Measurements from ENCODE around the gene PRRC2B. TPM values are rescaled to one million over a fixed set of nuclear protein-coding genes. Genes with fewer than 3 reads are reported as not detected.

Gene PRRC2B
- total RNA-seq, 1 donor from 2014 or later = 128 TPM

DNA sequence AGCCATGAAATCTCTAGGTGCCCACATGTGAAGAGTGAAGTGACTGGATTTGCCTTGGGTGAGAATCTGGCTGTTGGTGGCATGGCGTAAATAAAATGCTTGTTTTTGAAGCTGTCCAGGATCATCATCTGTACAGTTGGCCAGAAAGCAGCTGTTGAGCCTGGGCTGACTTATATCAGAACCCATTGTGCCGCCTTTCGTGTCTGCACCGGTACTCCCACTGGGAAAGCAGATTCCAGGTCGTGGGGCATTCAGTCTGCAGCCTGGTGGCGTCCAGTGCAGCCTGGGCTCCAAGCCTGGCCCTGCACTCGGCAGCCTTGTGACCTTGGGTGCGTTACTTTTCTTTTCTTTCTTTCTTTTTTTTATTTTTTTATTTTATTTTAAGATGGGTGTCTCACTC lies 27.8 kb downstream of the PRRC2B start:
- Mint-ChIP-seq H3K9me3 (no peaks in the 10 kb centered on the region), H3K36me3 (ENCODE audit: low read depth) (peaks cover 23% of the 10 kb centered on the region), H3K27ac (no peak overlapping the region), H3K4me3 (no peak overlapping the region), H3K4me1 (peaks cover 59% of the 10 kb centered on the region), H3K27me3 (no peaks in the 10 kb centered on the region)
- intact Hi-C loops (cut with micrococcal nuclease) = loop anchor here (2.0 kb wide), 1 partner anchor 15 kb away; no protein-coding TSS in a partner anchor
- no peak for DNase-seq

- H3K36me3 Mint-ChIP-seq (ENCODE audit: low read depth) = peaks cover 27% of the 10 kb centered on the region
Observed at GRCh38 chr9:131422241-131422792, 28.4 kb downstream of the PRRC2B start.

DNA sequence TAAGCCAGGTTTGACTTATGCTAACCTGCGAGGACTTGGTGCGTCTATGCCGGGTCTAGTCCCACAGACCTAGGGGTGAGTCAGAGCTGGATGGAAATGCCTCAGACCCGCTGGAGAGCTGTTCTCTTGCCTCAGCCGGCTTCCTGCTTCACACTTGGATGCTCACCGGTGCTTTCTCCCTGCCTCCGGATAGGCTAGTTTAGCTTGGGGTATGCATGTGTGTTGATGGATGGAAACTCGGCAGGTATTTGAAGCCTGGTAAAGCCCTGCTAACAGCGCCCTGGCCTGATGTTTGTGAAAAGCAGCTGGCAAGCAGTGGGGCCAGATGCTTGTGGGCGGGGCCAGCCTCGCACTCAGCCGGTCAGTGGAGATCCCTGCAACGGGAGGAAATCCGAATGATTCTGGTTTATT lies 29.3 kb downstream of the PRRC2B start:
- intact Hi-C loops (cut with micrococcal nuclease) = no loop called here

More at GRCh38 chr9:131422241-131422792, 28.4 kb downstream of the PRRC2B start:
- intact Hi-C loops (cut with micrococcal nuclease) = no loop called here
- Mint-ChIP-seq H3K27ac (peak overlapping the region; percentile 71), H3K9me3 (no peaks in the 10 kb centered on the region), H3K4me1 (peaks cover 53% of the 10 kb centered on the region), H3K27me3 (no peaks in the 10 kb centered on the region), H3K4me3 (no peak overlapping the region)
- no peak for DNase-seq

GRCh38 chr9:131426545-131426944 lies 32.7 kb downstream of the PRRC2B start:
- intact Hi-C loops (cut with micrococcal nuclease) = no loop called here
- H3K27ac Mint-ChIP-seq = peak overlapping the region; percentile 15
- peaks cover 33% of the 10 kb centered on the region for H3K4me1 Mint-ChIP-seq
- DNase-seq = no peak
- H3K4me3 Mint-ChIP-seq = no peak overlapping the region
- no peaks in the 10 kb centered on the region for H3K27me3 Mint-ChIP-seq
- no peaks in the 10 kb centered on the region for H3K9me3 Mint-ChIP-seq
- H3K36me3 Mint-ChIP-seq (ENCODE audit: low read depth) = peaks cover 28% of the 10 kb centered on the region

More for the DNA sequence above, 29.3 kb downstream of the PRRC2B start:
- Mint-ChIP-seq H3K27ac (peak overlapping the region; percentile 30), H3K36me3 (ENCODE audit: low read depth) (peaks cover 22% of the 10 kb centered on the region), H3K4me3 (no peak overlapping the region), H3K27me3 (no peaks in the 10 kb centered on the region), H3K9me3 (no peaks in the 10 kb centered on the region), H3K4me1 (peaks cover 45% of the 10 kb centered on the region)
- DNase-seq = peak; percentile 63

- no peak for DNase-seq
- Mint-ChIP-seq H3K4me1 (peaks cover 18% of the 10 kb centered on the region), H3K9me3 (no peaks in the 10 kb centered on the region), H3K36me3 (ENCODE audit: low read depth) (peaks cover 43% of the 10 kb centered on the region), H3K4me3 (no peak overlapping the region), H3K27me3 (no peaks in the 10 kb centered on the region), H3K27ac (peak overlapping the region; percentile 64)
- intact Hi-C loops (cut with micrococcal nuclease) = no loop called here
Observed at GRCh38 chr9:131429121-131430012, 35.5 kb downstream of the PRRC2B start.

DNA sequence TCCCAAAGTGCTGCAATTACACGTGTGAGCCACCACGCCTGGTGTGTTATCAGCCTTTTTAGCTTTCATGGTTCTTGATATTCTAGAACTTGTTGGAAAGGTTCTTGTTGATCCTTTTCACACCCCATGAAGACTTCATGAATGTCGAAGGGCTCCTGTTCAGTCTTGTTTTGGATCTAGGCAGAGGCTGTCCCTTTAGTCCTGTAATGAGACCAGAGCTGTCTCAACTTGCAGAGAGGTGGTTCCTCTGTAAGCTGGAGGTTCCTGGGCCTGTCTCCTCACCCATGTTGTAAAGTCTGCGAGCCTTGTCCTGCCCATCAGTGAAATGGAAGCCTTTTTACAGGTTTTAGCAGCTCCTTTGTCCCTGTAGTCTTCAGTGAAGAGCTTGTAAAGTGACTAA lies 38.2 kb downstream of the PRRC2B start:
- Mint-ChIP-seq H3K27ac (peak overlapping the region; percentile 64), H3K27me3 (no peaks in the 10 kb centered on the region), H3K4me1 (peaks cover 15% of the 10 kb centered on the region), H3K9me3 (no peaks in the 10 kb centered on the region), H3K4me3 (no peak overlapping the region), H3K36me3 (ENCODE audit: low read depth) (peaks cover 47% of the 10 kb centered on the region)
- intact Hi-C loops (cut with micrococcal nuclease) = no loop called here
- DNase-seq = no peak

DNA sequence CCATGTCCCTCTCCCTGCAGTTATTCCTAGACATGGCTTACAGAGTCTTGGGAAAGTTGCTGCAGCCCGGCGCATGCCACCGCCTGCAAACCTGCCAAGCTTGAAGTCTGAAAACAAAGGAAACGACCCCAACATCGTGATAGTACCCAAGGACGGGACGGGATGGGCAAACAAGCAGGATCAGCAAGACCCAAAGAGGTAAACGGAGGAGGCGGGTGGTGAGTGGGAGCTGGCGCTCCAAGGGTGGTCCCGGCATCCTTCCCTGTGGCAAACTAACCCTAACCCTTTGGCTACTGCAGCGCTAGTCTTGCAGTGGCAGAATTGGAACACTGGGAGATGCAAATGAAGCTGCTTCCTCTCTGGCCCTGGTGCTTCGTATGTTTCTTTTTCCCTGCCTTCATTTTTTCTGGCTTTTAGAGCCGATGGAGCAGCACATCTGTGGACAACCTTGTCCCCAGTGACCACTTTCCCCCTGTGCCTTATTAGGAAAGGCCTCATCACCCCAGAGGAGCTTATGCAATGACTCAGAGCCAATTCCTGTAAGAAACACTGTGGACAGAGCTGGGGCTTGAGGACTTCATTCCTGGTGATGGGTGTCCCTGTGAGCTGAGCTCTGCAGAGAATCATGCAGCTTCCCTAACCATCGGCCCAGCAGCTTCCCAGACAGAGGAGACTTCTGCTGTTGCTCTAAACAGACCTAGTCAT lies 38.9 kb downstream of the PRRC2B start:
- no peak for DNase-seq
- no peak overlapping the region for H3K4me3 Mint-ChIP-seq
- H3K4me1 Mint-ChIP-seq = peaks cover 15% of the 10 kb centered on the region
- intact Hi-C loops (cut with micrococcal nuclease) = no loop called here
- H3K9me3 Mint-ChIP-seq = no peaks in the 10 kb centered on the region
- peak overlapping the region; percentile 64 for H3K27ac Mint-ChIP-seq
- H3K36me3 Mint-ChIP-seq (ENCODE audit: low read depth) = peaks cover 52% of the 10 kb centered on the region
- no peaks in the 10 kb centered on the region for H3K27me3 Mint-ChIP-seq

- no peak for DNase-seq
- Mint-ChIP-seq H3K4me3 (no peak overlapping the region), H3K4me1 (peaks cover 15% of the 10 kb centered on the region), H3K36me3 (ENCODE audit: low read depth) (peaks cover 56% of the 10 kb centered on the region), H3K27ac (no peak overlapping the region), H3K9me3 (no peaks in the 10 kb centered on the region), H3K27me3 (no peaks in the 10 kb centered on the region)
- intact Hi-C loops (cut with micrococcal nuclease) = no loop called here
Observed at GRCh38 chr9:131433302-131433854, 39.5 kb downstream of the PRRC2B start.

GRCh38 chr9:131434673-131435072 lies 40.8 kb downstream of the PRRC2B start:
- no peak for DNase-seq
- H3K27ac Mint-ChIP-seq = no peak overlapping the region
- H3K27me3 Mint-ChIP-seq = no peaks in the 10 kb centered on the region
- peaks cover 66% of the 10 kb centered on the region for H3K36me3 Mint-ChIP-seq (ENCODE audit: low read depth)
- no peak overlapping the region for H3K4me3 Mint-ChIP-seq
- no peaks in the 10 kb centered on the region for H3K9me3 Mint-ChIP-seq
- intact Hi-C loops (cut with micrococcal nuclease) = no loop called here
- peaks cover 17% of the 10 kb centered on the region for H3K4me1 Mint-ChIP-seq

- H3K27me3 Mint-ChIP-seq = no peaks in the 10 kb centered on the region
- DNase-seq = no peak
- H3K9me3 Mint-ChIP-seq = no peaks in the 10 kb centered on the region
- peaks cover 14% of the 10 kb centered on the region for H3K4me1 Mint-ChIP-seq
- H3K27ac Mint-ChIP-seq = no peak overlapping the region
- intact Hi-C loops (cut with micrococcal nuclease) = no loop called here
- no peak overlapping the region for H3K4me3 Mint-ChIP-seq
- peaks cover 70% of the 10 kb centered on the region for H3K36me3 Mint-ChIP-seq (ENCODE audit: low read depth)
Observed at GRCh38 chr9:131436376-131436775, 42.5 kb downstream of the PRRC2B start.

DNA sequence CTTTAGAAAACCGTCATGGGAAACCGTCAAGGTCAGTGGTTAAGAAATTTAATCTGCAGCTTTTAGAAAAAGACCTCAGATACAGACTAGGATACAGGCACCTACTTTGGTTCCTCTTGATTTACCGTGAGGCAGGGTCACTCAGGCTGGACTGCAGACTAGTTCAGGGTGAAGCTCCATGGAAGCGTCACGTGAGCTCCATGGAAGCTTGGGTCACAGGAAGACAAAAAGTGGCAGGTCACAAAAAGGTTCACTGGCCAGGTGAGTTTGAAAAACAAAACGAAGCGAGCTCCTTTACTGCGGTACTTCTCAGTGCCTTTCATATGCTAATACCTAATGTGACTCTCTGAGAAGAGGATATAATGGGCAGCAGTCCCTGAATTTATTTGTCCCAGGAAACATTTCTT lies 43.0 kb downstream of the PRRC2B start:
- no peak for DNase-seq
- intact Hi-C loops (cut with micrococcal nuclease) = no loop called here
- no peak overlapping the region for H3K27ac Mint-ChIP-seq
- no peaks in the 10 kb centered on the region for H3K9me3 Mint-ChIP-seq
- peaks cover 72% of the 10 kb centered on the region for H3K36me3 Mint-ChIP-seq (ENCODE audit: low read depth)
- H3K27me3 Mint-ChIP-seq = no peaks in the 10 kb centered on the region
- H3K4me1 Mint-ChIP-seq = peaks cover 14% of the 10 kb centered on the region
- H3K4me3 Mint-ChIP-seq = no peak overlapping the region

DNA sequence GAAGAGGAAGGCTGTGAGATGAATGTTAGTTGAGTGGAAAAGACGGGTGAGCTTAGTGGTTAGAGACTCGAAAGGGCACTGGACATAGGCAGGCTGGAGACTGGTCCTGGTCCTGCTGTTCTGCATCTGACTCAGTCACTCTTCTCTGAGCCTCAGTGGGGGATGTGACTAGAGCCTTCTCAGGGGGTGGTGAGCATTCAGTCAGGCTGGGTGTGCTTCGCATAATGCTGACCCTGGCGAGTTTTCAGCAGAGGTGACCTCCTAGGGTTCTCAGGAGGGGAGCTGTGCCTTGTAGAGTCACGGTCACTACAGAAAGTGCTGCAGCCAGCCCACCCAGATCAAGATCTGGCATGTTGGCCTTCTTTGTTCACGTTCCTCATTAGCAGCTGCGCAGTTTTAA lies 44.3 kb downstream of the PRRC2B start:
- no peak overlapping the region for H3K4me3 Mint-ChIP-seq
- no peaks in the 10 kb centered on the region for H3K27me3 Mint-ChIP-seq
- no peak for DNase-seq
- H3K9me3 Mint-ChIP-seq = no peaks in the 10 kb centered on the region
- peaks cover 71% of the 10 kb centered on the region for H3K36me3 Mint-ChIP-seq (ENCODE audit: low read depth)
- H3K27ac Mint-ChIP-seq = no peak overlapping the region
- intact Hi-C loops (cut with micrococcal nuclease) = no loop called here
- peaks cover 14% of the 10 kb centered on the region for H3K4me1 Mint-ChIP-seq

DNA sequence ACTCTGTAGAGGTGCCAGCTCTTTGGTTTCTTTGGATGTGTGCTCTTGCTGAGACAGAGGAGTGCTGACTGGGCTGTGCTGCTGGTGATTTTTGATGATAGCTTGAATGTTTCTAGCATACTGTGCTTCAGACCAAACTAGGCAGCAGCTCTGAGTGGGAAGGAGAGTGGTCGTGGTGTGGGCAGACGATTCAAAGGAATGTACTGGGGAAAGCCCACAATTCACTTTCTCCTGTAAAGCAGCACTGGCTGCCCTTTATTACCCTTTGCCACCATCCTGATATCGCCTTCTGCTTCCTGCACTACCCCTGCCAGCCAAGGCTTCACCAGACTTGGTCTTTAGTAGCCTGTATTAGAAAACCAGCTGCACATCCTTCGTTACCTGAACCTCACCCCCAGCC lies 45.3 kb downstream of the PRRC2B start:
- Mint-ChIP-seq H3K27me3 (no peaks in the 10 kb centered on the region), H3K27ac (peak overlapping the region; percentile 57), H3K4me1 (peaks cover 14% of the 10 kb centered on the region), H3K9me3 (no peaks in the 10 kb centered on the region), H3K4me3 (no peak overlapping the region), H3K36me3 (ENCODE audit: low read depth) (peaks cover 67% of the 10 kb centered on the region)
- DNase-seq = no peak
- intact Hi-C loops (cut with micrococcal nuclease) = no loop called here

DNA sequence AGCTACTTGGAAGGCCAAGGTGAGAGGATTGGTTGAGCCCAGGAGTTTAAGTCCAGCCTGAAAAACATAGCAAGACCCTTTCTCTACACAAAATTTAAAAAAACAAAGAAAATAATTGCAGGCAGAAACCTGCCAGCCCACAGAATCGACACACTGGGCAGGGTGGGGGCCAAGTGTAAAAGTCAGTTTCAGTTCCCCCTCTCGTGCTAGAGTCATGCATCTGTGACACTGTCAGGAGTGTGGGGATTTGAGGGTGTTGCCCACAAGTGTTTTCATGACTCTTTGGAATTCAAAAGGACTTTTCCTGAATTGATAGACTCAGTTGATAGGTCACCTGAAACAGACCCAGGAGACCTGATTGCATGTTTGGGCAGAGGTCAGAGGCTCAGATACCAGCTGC lies 47.6 kb downstream of the PRRC2B start:
- H3K9me3 Mint-ChIP-seq = no peaks in the 10 kb centered on the region
- no peaks in the 10 kb centered on the region for H3K27me3 Mint-ChIP-seq
- no peak overlapping the region for H3K4me3 Mint-ChIP-seq
- H3K36me3 Mint-ChIP-seq (ENCODE audit: low read depth) = peaks cover 73% of the 10 kb centered on the region
- intact Hi-C loops (cut with micrococcal nuclease) = loop anchor here (10.0 kb wide), 1 partner anchor 47 kb away; the partner anchor contains the start of gene PRRC2B
- no peak for DNase-seq
- H3K27ac Mint-ChIP-seq = peak overlapping the region; percentile 53
- H3K4me1 Mint-ChIP-seq = peaks cover 14% of the 10 kb centered on the region

Data from activated CD4-positive, alpha-beta T cell treated with anti-CD3 and anti-CD28 coated beads, Interleukin-2, amount 10 ng/mL, durations not matched to agents 24 days and 14 days (primary cell).